Midbrain (tissue), 1 donor: ENCODE measurements around the gene MAGEB17.
"Not testable (repeated sequence)": the region's sequence is repeated elsewhere in the genome, so short reads cannot be mapped to it uniquely, and the experiment has no call there.

Experiments used
- DNase-seq: peaks from one replicate; lab custom pipeline; 2025; lab: John Stamatoyannopoulos, UW

MAGEB17 gene

GRCh38 chrX:16156692-16157331 lies 10.5 kb upstream of the MAGEB17 start:
- no peak for DNase-seq

- no peak for DNase-seq
Measured at GRCh38 chrX:16160729-16161128, 6.6 kb upstream of the MAGEB17 start.

- DNase-seq: not testable (repeated sequence)
Measured at GRCh38 chrX:16161173-16161572, 6.1 kb upstream of the MAGEB17 start.

GRCh38 chrX:16162391-16162790 lies 4.9 kb upstream of the MAGEB17 start:
- no peak for DNase-seq

GRCh38 chrX:16164748-16165147 lies 2.5 kb upstream of the MAGEB17 start:
- no peak for DNase-seq

GRCh38 chrX:16171039-16171438 lies 3.8 kb downstream of the MAGEB17 start:
- no peak for DNase-seq

GRCh38 chrX:16171944-16172343 lies 4.7 kb downstream of the MAGEB17 start:
- no peak for DNase-seq

GRCh38 chrX:16172391-16172790 lies 5.1 kb downstream of the MAGEB17 start:
- no peak for DNase-seq

GRCh38 chrX:16175329-16176061 lies 8.2 kb downstream of the MAGEB17 start:
- no peak for DNase-seq

GRCh38 chrX:16177260-16177659 lies 10.0 kb downstream of the MAGEB17 start:
- DNase-seq: no peak

- not testable (repeated sequence) for DNase-seq
Measured at GRCh38 chrX:16183843-16184242, 16.6 kb downstream of the MAGEB17 start.

- no peak for DNase-seq
Measured at GRCh38 chrX:16185725-16186136, 18.4 kb downstream of the MAGEB17 start.

- DNase-seq: no peak
Measured at GRCh38 chrX:16186380-16187007, 19.2 kb downstream of the MAGEB17 start.

- no peak for DNase-seq
Measured at GRCh38 chrX:16187024-16187760, 19.9 kb downstream of the MAGEB17 start.

- no peak for DNase-seq
Measured at GRCh38 chrX:16188687-16189086, 21.4 kb downstream of the MAGEB17 start.

GRCh38 chrX:16191605-16192004 lies 24.3 kb downstream of the MAGEB17 start:
- DNase-seq: no peak

GRCh38 chrX:16196829-16197228 lies 29.5 kb downstream of the MAGEB17 start:
- DNase-seq: no peak

GRCh38 chrX:16199343-16199742 lies 32.1 kb downstream of the MAGEB17 start:
- DNase-seq: no peak

- no peak for DNase-seq
Measured at GRCh38 chrX:16202943-16203342, 35.7 kb downstream of the MAGEB17 start.

- DNase-seq: no peak
Measured at GRCh38 chrX:16204538-16204937, 37.3 kb downstream of the MAGEB17 start.

GRCh38 chrX:16205840-16206239 lies 38.6 kb downstream of the MAGEB17 start:
- no peak for DNase-seq

GRCh38 chrX:16207634-16208033 lies 40.4 kb downstream of the MAGEB17 start:
- DNase-seq: no peak

GRCh38 chrX:16208601-16209000 lies 41.3 kb downstream of the MAGEB17 start:
- no peak for DNase-seq
